ENCODE results near the gene ZNF667.
A peak's percentile ranks its signal among the peaks of the same experiment; 100 is the strongest.

DNA sequence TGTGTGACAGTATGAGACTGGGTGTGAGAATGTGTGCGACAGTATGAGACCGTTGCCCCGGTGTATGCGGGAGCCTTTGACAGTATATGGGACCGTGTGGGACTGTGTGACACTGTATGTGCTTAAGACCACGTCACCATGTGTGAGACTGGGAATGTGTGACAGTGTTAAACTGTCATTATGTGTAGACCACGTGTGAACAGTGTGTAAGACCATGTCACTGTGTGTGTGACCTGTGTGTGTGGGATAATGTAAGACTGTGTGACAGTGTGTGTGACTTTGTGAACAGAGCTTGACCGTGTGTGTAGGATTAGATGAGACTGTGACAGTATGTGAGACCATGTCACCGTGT is 72.5 kb downstream of the ZNF667 start:
- TF ChIP-seq, protein P1, sequence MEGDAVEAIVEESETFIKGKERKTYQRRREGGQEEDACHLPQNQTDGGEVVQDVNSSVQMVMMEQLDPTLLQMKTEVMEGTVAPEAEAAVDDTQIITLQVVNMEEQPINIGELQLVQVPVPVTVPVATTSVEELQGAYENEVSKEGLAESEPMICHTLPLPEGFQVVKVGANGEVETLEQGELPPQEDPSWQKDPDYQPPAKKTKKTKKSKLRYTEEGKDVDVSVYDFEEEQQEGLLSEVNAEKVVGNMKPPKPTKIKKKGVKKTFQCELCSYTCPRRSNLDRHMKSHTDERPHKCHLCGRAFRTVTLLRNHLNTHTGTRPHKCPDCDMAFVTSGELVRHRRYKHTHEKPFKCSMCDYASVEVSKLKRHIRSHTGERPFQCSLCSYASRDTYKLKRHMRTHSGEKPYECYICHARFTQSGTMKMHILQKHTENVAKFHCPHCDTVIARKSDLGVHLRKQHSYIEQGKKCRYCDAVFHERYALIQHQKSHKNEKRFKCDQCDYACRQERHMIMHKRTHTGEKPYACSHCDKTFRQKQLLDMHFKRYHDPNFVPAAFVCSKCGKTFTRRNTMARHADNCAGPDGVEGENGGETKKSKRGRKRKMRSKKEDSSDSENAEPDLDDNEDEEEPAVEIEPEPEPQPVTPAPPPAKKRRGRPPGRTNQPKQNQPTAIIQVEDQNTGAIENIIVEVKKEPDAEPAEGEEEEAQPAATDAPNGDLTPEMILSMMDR (IDR thresholded peaks at IDR 0.05; ENCODE audit: poor library complexity, severe bottlenecking), result no peak
- TF ChIP-seq, protein P2, sequence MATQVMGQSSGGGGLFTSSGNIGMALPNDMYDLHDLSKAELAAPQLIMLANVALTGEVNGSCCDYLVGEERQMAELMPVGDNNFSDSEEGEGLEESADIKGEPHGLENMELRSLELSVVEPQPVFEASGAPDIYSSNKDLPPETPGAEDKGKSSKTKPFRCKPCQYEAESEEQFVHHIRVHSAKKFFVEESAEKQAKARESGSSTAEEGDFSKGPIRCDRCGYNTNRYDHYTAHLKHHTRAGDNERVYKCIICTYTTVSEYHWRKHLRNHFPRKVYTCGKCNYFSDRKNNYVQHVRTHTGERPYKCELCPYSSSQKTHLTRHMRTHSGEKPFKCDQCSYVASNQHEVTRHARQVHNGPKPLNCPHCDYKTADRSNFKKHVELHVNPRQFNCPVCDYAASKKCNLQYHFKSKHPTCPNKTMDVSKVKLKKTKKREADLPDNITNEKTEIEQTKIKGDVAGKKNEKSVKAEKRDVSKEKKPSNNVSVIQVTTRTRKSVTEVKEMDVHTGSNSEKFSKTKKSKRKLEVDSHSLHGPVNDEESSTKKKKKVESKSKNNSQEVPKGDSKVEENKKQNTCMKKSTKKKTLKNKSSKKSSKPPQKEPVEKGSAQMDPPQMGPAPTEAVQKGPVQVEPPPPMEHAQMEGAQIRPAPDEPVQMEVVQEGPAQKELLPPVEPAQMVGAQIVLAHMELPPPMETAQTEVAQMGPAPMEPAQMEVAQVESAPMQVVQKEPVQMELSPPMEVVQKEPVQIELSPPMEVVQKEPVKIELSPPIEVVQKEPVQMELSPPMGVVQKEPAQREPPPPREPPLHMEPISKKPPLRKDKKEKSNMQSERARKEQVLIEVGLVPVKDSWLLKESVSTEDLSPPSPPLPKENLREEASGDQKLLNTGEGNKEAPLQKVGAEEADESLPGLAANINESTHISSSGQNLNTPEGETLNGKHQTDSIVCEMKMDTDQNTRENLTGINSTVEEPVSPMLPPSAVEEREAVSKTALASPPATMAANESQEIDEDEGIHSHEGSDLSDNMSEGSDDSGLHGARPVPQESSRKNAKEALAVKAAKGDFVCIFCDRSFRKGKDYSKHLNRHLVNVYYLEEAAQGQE (IDR thresholded peaks at IDR 0.05; ENCODE audit: borderline replicate concordance), result no peak
- TF ChIP-seq MXI1 (conservative IDR thresholded peaks at IDR 0.05; ENCODE audit: poor library complexity, severe bottlenecking) (peak; percentile 35), EP300 (conservative IDR thresholded peaks at IDR 0.05; ENCODE audit: poor library complexity, severe bottlenecking) (no peak), TAF1 (IDR thresholded peaks at IDR 0.05; ENCODE audit: low read depth) (no peak)

Data from neural cell (in vitro differentiated cells).